Spleen (tissue), 11 donors: ENCODE data around the gene TCF12. TPM values are rescaled to one million over a fixed set of nuclear protein-coding genes. Genes with fewer than 3 reads are reported as not detected.
A peak's percentile ranks its signal among the peaks of the same experiment; 100 is the strongest.

ENCODE experiments used
- DNase-seq: peaks from one replicate; pipeline ENCODE4 v3.0.0-alpha.2; 2020
- H3K27ac ChIP-seq, 8 donors: fragments of 200-600 bp; sonication (generic) in 7 of 8; 1 replicate in 4 of 8; 2 replicates in 4 of 8; pipeline versions ENCODE4 v1.5.0 to v1.8.0; 2016 to 2021; ENCODE audit warnings: inconsistent platforms in 4 of 8, mild to moderate bottlenecking in 4 of 8, moderate library complexity in 1 of 8
- H3K27me3 ChIP-seq, 7 donors: fragments of 200-600 bp; sonication (generic) in 6 of 7; replicated peaks in 1 of 7; 1 replicate in 4 of 7; 2 replicates in 3 of 7; pipeline versions ENCODE4 v1.5.0 to v1.8.0; 2016 to 2021; ENCODE audit warnings: inconsistent platforms in 3 of 7, mild to moderate bottlenecking in 1 of 7
- H3K36me3 ChIP-seq, 6 donors: fragments of 200-600 bp; sonication (generic) in 5 of 6; 1 replicate in 4 of 6; 2 replicates in 2 of 6; pipeline versions ENCODE4 v1.5.0 to v1.8.0; 2016 to 2021; ENCODE audit warnings: inconsistent platforms in 2 of 6
- H3K4me1 ChIP-seq, 6 donors: fragments of 200-600 bp; sonication (generic) in 5 of 6; 1 replicate in 3 of 6; 2 replicates in 3 of 6; pipeline versions ENCODE4 v1.5.0 to v1.8.0; 2016 to 2021; ENCODE audit warnings: inconsistent platforms in 3 of 6
- H3K4me3 ChIP-seq, 8 donors: fragments of 200-600 bp; sonication (generic) in 7 of 8; 1 replicate in 4 of 8; 2 replicates in 4 of 8; pipeline versions ENCODE4 v1.5.0 to v1.8.0; 2016 to 2021; ENCODE audit warnings: inconsistent platforms in 4 of 8, mild to moderate bottlenecking in 4 of 8, moderate library complexity in 2 of 8
- H3K9me3 ChIP-seq, 8 donors: fragments of 200-600 bp; sonication (generic) in 7 of 8; 1 replicate in 4 of 8; 2 replicates in 4 of 8; pipeline versions ENCODE4 v1.5.0 to v1.8.0; 2016 to 2021; ENCODE audit warnings: inconsistent platforms in 4 of 8
- POLR2A ChIP-seq, 3 donors: fragments of 450-650 bp; IDR thresholded peaks; one replicate each; pipeline ENCODE4 v1.5.1; 2017; ENCODE audit warnings: antibody characterized with exemption in 3 of 3, mild to moderate bottlenecking in 1 of 3
- POLR2AphosphoS5 ChIP-seq, 3 donors: sonication (generic); formaldehyde crosslinking; IDR thresholded peaks; one replicate each; pipeline ENCODE4 v1.5.1; 2017; ENCODE audit warnings: antibody characterized with exemption in 3 of 3
- WGBS, 5 donors: extraction: QIAGEN DNeasy Blood & Tissue Kit in 3 of 5; methylation state at CpG; one replicate each; pipeline versions ENCODE4 v1.1.5 to v1.1.7; 2013 to 2018; 5-methylcytosine and 5-hydroxymethylcytosine counted together
- intact Hi-C: fragments of 100-400 bp; cut with DNase I; formaldehyde crosslinking; loops from one replicate; pipeline ENCODE4 v1.15.0; 2023; ENCODE audit warnings: low total_unique reads
- polyA plus RNA-seq, 3 donors: library from polyadenylated mRNA; stranded (reverse); fragments of 200-250 nt; gene quantifications; one replicate each; pipeline ENCODE4 v1.2.1, GENCODE V29; 2013
- total RNA-seq, 7 donors: library from RNA; depleted of rRNA in 3 of 7; stranded (reverse); fragments of >200 nt in 3 of 7; fragmentation: NEBNext Ultra II Directional in 4 of 7; extraction: Animal tissue kit (Norgen Biotek cat#: 25700) in 4 of 7; gene quantifications; one replicate each; pipeline versions ENCODE4 v1.1.0 to v1.2.1, GENCODE V29; 2016 to 2021
- TF ChIP-seq, protein P1 (sequence below), 11 experiments: fragments of 200-600 bp in 7 of 11; fragments of 450-650 bp in 4 of 11; sonication (generic) in 4 of 11; IDR thresholded peaks in 8 of 11; conservative IDR thresholded peaks in 3 of 11; 1 replicate in 7 of 11; 2 replicates in 4 of 11; pipeline versions ENCODE4 v1.4.0 to v1.8.0; 2016 to 2021; ENCODE audit warnings: antibody characterized with exemption in 11 of 11, inconsistent platforms in 4 of 11, mild to moderate bottlenecking in 1 of 11
- donor health status: healthy with polysubstance abuse.
- donor health status: DM: no; HTN: no; CAD: no; lungs with moderate emphysema.
- donor health status: DM: no; HTN: no; CAD: no.
- donor health status: Bipolar disorder and iron deficiency.
- donor health status: healthy.
- donor health status: DM: no; HTN: no; CAD: no.
- donor health status: DM: yes; HTN: yes; CAD: no.

TCF12 gene
- total and polyA plus RNA-seq, 10 donors: 8.3 to 139 (median 111) TPM

DNA sequence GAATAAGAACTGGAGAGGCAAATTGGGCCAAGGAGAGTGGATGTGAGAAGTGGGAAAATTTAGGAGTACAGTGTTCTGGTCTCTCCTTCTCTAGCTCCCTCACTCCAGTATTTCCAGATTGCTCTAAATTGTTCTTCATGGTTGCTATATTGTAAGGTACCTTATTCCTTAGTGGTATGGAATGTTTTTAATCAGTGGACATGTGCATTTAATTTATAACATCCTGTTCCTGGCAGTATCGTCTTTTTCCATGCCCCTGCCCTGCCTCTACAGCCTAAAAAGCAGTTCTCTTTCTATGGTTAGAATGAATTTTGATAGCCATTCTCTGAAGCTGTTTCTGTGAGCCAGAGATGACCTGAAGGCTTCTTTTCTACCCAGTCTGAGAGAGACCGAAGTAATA, 180.5 kb downstream of the TCF12 start:
- H3K9me3 ChIP-seq: no peaks in the 10 kb centered on the region
- WGBS, 5 donors: 71 to 80% (median 73%) methylated on average over 2 of the region's 2 CpGs
- no peak for TF ChIP-seq POLR2A (IDR thresholded peaks at IDR 0.05)
- TF ChIP-seq, protein P1, sequence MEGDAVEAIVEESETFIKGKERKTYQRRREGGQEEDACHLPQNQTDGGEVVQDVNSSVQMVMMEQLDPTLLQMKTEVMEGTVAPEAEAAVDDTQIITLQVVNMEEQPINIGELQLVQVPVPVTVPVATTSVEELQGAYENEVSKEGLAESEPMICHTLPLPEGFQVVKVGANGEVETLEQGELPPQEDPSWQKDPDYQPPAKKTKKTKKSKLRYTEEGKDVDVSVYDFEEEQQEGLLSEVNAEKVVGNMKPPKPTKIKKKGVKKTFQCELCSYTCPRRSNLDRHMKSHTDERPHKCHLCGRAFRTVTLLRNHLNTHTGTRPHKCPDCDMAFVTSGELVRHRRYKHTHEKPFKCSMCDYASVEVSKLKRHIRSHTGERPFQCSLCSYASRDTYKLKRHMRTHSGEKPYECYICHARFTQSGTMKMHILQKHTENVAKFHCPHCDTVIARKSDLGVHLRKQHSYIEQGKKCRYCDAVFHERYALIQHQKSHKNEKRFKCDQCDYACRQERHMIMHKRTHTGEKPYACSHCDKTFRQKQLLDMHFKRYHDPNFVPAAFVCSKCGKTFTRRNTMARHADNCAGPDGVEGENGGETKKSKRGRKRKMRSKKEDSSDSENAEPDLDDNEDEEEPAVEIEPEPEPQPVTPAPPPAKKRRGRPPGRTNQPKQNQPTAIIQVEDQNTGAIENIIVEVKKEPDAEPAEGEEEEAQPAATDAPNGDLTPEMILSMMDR (IDR thresholded peaks at IDR 0.05 in 8 of 11, conservative IDR thresholded peaks at IDR 0.05 in 3 of 11): no peak
- TF ChIP-seq POLR2AphosphoS5 (IDR thresholded peaks at IDR 0.05): no peak
- peaks cover 0 to 12% (median 0%) of the 10 kb centered on the region in 6 donors for H3K36me3 ChIP-seq
- H3K4me3 ChIP-seq: no peak overlapping the region
- no peaks in the 10 kb centered on the region for H3K27me3 ChIP-seq
- no peak overlapping the region for H3K27ac ChIP-seq
- peaks cover 0 to 40% (median 9%) of the 10 kb centered on the region in 6 donors for H3K4me1 ChIP-seq
- intact Hi-C loops: no loop called here
- DNase-seq: no peak

DNA sequence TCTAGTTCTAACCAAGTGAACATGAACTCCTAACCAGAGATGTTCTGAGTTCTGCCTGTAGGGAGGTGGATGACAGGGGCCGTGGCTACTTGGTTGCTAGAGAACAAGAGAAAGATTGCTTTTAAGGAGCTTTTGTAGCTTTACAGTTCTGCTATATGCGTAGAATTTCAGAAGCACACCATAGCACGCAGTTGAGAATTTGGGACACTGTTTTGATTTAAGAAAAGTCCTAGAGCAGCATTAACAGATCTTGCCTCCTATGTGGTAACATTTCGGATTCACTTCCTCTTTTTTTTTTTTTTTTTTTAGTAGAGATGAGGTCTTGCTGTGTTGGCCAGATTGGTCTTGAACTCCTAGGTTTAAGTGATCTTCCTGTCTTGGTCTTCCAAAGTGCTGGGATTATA, 181.7 kb downstream of the TCF12 start:
- peaks cover 0 to 3% (median 0%) of the 10 kb centered on the region in 6 donors for H3K36me3 ChIP-seq
- no peaks in the 10 kb centered on the region for H3K27me3 ChIP-seq
- peaks cover 0 to 40% (median 9%) of the 10 kb centered on the region in 6 donors for H3K4me1 ChIP-seq
- no peak for DNase-seq
- peak overlapping the region in 4 of 8 donors; percentile 45 to 67 (median 59) for H3K27ac ChIP-seq
- H3K4me3 ChIP-seq: no peak overlapping the region
- H3K9me3 ChIP-seq: no peaks in the 10 kb centered on the region
- intact Hi-C loops: no loop called here
- TF ChIP-seq POLR2A (IDR thresholded peaks at IDR 0.05): no peak
- TF ChIP-seq, protein P1 (IDR thresholded peaks at IDR 0.05 in 8 of 11, conservative IDR thresholded peaks at IDR 0.05 in 3 of 11): no peak
- TF ChIP-seq POLR2AphosphoS5 (IDR thresholded peaks at IDR 0.05): no peak
- WGBS, 5 donors: 55 to 82% (median 68%) methylated on average over 4 of the region's 4 CpGs

- intact Hi-C loops: no loop called here
- WGBS, 5 donors: 72 to 88% (median 82%) methylated on average over 5 of the region's 5 CpGs
- Histone ChIP-seq H3K27ac (no peak overlapping the region), H3K4me1 (peaks cover 0 to 36% (median 9%) of the 10 kb centered on the region in 6 donors), H3K27me3 (no peaks in the 10 kb centered on the region), H3K9me3 (no peaks in the 10 kb centered on the region), H3K36me3 (peaks cover 0 to 7% (median 0%) of the 10 kb centered on the region in 6 donors), H3K4me3 (no peak overlapping the region)
- TF ChIP-seq POLR2A (IDR thresholded peaks at IDR 0.05) (no peak), POLR2AphosphoS5 (IDR thresholded peaks at IDR 0.05) (no peak)
- TF ChIP-seq, protein P1 (IDR thresholded peaks at IDR 0.05 in 8 of 11, conservative IDR thresholded peaks at IDR 0.05 in 3 of 11): no peak
- no peak for DNase-seq
Measured at GRCh38 chr15:57102858-57103257, 184.4 kb downstream of the TCF12 start.

DNA sequence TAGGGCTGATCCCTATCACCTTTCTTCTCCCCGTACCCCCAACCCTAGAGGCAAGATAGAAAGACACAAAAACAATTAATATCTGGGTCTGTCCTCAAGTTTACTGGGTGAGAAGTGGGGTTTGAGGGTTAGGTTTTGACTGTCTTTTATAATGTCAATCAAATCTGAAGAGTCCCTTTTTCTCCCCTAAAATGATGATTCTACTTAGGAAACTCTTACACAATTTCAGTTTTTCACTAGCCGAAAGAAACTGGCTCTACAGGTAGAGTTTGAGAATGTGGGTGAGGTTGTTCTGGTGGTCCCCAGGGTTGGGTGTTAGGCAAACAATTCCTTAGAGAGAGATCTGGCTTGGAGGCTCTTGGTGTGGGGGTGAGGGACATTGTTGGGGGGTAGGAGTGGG, 189.9 kb downstream of the TCF12 start:
- Histone ChIP-seq H3K4me1 (peaks cover 0 to 28% (median 2%) of the 10 kb centered on the region in 6 donors), H3K27ac (no peak overlapping the region), H3K27me3 (no peaks in the 10 kb centered on the region), H3K9me3 (no peaks in the 10 kb centered on the region), H3K4me3 (no peak overlapping the region), H3K36me3 (peaks cover 0 to 7% (median 0%) of the 10 kb centered on the region in 6 donors)
- TF ChIP-seq, protein P1 (IDR thresholded peaks at IDR 0.05 in 8 of 11, conservative IDR thresholded peaks at IDR 0.05 in 3 of 11): no peak
- TF ChIP-seq POLR2AphosphoS5 (IDR thresholded peaks at IDR 0.05) (no peak), POLR2A (IDR thresholded peaks at IDR 0.05) (no peak)
- 79 to 86% (median 82%) methylated on average over 2 of the region's 2 CpGs for WGBS, 5 donors
- DNase-seq: no peak
- intact Hi-C loops: no loop called here
